Left ventricle myocardium superior (tissue), 1 donor: Measurements from ENCODE around the gene SLC7A4. TPM values are rescaled to one million over a fixed set of nuclear protein-coding genes. Genes with fewer than 3 reads are reported as not detected.
"Not testable (repeated sequence)": the region's sequence is repeated elsewhere in the genome, so short reads cannot be mapped to it uniquely, and the experiment has no call there.

Source experiments
- ATAC-seq: fragments of 200-7000 bp; cut with Tn5 transposase; one replicate; pipeline ENCODE4 v1.9.1; 2020; ENCODE audit warnings: mild to moderate bottlenecking, moderate library complexity
- DNase-seq: peaks from one replicate; pipeline ENCODE4 v3.0.0-alpha.2; 2020
- intact Hi-C: fragments of 100-400 bp; cut with micrococcal nuclease; formaldehyde crosslinking; loops from one replicate; pipeline ENCODE4 v1.11.0; 2022
- long read RNA-seq: library from polyadenylated mRNA; unstranded; transcript quantifications from one replicate; pipeline ENCODE4 v2.0.0, GENCODE V29; 2021
- total RNA-seq: library from RNA; stranded (reverse); fragmentation: NEBNext Ultra II Directional; extraction: Animal tissue kit (Norgen Biotek cat#: 25700); gene quantifications from one replicate; pipeline ENCODE4 v1.2.1, GENCODE V29; 2021
- donor health status: DM: no; HTN: yes; CAD: no; lungs with severe emphysema.

SLC7A4 gene
- total RNA-seq, result 0.30 TPM
- long read RNA-seq, result 0 reads

- DNase-seq (peak; percentile 42), ATAC-seq (peak; percentile 64)
- intact Hi-C loops, result no loop called here
These were observed at the start of gene SLC7A4 for GRCh38 chr22:21032037-21032867. Gene SLC7A4, minus strand, starts transcription at chr22:21032561. Its CDS starts 749 bp downstream, at chr22:21031812.

DNA sequence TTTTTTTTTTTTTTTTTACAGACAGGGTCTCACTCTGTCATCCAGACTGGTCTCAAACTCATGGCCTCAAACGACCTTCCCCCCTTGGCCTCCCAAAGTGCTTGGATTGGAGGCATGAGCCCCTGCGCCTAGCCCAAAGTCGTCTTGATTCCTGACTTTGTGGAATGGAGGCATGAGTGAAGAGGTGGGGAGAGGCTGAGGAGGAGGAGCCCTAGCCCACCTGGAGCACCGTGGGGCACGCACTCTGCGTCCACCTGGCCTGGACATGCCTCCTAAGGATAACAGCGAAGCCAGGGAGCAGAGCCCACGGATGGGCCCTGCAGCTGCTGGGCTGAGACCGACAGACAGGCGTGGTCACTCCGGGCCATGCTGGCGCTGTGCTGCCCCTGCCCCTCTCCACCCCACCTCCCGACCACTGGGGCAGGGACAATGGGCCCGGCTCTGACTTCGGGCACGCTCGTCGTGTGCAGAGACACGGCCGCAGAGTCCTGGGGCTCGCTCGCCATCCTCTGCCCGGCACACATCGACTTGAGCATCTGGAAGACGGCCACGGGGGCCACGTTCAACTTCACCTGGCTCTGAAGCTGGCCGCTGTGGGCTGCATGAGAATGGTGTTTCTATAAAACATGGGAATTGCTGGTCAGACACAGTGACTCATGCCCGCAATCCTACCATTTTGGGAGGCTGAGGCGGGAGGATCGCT is 48.2 kb upstream of the SLC7A4 start:
- no peak for ATAC-seq
- intact Hi-C loops, result no loop called here
- no peak for DNase-seq

- ATAC-seq (no peak), DNase-seq (no peak)
- intact Hi-C loops, result no loop called here
These were observed 47.1 kb upstream of the SLC7A4 start for GRCh38 chr22:21079493-21079892.

DNA sequence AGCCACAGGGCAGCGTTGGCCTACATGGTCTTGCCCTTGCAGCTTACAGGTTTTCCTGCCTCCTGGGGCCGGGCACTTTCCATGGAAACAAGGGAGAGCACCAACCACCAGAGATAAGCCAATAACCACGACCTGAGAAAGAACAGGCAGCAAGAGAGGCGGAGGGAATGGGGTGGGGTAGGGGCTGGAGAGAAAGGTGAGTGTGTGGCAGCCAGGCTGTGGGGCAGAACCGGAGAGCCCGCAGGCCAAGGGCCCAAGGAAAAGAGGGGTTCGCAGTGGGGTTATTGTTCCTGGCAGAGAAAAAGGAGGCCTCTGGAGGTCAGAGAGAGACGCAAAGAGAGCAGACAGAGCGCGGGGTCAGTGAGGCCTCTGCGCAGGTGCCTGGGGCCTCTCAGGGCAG is 46.6 kb upstream of the SLC7A4 start:
- DNase-seq (no peak), ATAC-seq (no peak)
- intact Hi-C loops, result no loop called here

DNA sequence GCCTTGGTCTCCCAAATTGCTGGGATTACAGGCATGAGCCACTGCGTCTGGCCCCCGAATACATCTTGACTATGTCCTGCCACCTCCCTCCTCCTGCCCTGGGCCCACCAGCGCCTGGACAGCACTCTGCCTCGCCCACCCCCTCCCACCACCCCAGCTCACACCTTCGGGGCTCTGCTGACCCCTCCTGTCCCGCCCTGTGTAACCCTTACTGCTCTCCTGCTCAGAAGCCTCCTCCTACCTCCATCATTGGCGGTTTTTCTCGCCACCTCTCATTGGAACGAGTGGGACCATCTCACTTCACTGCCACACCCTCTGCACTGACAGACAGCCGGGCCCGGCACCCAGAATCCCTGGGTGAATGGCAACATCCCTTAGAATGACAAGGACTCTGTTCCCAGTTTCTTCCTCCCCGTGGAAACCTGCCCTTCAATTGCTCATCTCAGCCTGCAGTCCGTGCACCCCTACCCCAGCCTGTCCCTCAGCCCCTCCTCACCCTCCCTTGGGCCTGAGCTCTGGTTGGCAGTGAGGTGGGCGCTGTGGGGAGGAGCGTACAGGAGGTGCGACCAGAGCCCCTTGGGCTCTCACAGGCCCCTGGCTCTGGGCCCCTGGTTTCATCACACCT is 45.6 kb upstream of the SLC7A4 start:
- ATAC-seq (no peak), DNase-seq (no peak)
- intact Hi-C loops, result no loop called here

- ATAC-seq, result no peak
- intact Hi-C loops, result no loop called here
These were observed 44.7 kb upstream of the SLC7A4 start for GRCh38 chr22:21076912-21077625.

GRCh38 chr22:21075516-21076138 is 43.3 kb upstream of the SLC7A4 start:
- DNase-seq (no peak), ATAC-seq (no peak)
- intact Hi-C loops, result no loop called here

More at GRCh38 chr22:21076912-21077625, 44.7 kb upstream of the SLC7A4 start:
- no peak for DNase-seq

DNA sequence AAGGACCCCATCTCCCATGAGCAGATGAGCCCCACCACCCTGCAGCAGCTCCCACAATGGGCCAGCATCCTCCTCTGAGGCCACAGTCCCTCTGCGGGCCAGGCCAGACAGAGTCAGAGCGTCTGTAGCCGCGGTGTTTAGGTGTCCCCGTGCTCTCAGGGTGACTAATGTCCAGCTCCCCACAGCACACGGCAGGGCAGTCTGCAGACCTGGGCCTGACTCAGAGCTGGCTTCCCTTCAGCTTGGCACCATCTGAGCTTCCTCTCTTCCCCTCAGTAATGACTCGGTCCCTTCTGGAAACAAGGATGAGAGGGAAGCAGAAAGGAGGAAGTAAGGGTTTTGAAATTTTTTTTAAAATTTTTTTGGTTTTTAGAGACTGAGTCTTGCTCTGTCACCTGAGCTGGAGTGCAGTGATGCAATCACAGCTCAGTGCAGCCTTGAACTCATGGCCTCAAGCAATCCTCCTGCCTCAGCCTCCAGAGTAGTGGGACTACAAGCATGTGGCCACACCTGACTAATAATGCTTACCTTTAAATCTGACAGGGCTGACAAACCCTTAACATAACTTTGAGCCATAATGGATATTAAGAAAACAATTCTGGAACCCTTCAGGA is 41.8 kb upstream of the SLC7A4 start:
- no peak for DNase-seq
- intact Hi-C loops, result no loop called here
- ATAC-seq, result peak; percentile 38

GRCh38 chr22:21073482-21073881 is 41.1 kb upstream of the SLC7A4 start:
- intact Hi-C loops, result no loop called here
- DNase-seq (no peak), ATAC-seq (no peak)

DNA sequence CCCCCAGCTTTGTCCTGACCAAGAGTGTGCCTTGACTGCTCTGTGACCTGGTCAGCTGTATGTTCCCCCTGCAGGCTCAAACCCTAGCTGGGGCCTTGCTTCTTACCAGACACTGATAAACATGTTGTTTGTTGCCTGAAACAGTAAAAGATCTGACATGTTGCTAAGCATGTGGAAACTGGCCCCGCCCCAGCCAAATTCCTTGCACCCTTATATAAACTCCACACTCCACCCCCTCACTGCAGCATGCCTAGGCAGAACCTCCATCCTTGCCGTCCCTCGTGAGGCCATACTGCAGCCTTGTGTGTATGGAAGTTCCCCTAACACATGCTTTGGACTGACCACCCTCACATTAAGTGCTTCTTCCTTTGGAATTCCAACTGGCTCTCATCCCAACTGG is 40.7 kb upstream of the SLC7A4 start:
- intact Hi-C loops, result no loop called here
- ATAC-seq (no peak), DNase-seq (no peak)

DNA sequence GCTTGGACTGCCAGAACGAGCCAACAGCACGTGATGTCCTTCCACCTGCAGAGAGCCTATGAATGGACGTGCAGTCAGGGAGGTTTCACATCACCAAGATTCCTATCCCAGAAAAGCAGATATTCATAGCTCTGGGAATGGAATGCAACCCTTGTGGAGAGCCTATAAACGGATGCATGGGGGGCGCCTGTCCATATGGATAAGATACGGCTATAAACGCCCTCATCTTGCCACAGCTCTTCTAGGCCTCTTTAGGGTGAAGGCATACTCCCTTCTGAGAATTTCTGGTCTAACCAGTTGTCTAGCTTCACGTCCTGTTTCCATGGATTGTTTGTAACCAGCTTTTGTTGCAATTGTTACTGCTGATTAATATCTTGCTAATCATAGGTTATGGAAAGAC is 39.4 kb upstream of the SLC7A4 start:
- DNase-seq, ATAC-seq, intact Hi-C loops: not testable (repeated sequence)

DNA sequence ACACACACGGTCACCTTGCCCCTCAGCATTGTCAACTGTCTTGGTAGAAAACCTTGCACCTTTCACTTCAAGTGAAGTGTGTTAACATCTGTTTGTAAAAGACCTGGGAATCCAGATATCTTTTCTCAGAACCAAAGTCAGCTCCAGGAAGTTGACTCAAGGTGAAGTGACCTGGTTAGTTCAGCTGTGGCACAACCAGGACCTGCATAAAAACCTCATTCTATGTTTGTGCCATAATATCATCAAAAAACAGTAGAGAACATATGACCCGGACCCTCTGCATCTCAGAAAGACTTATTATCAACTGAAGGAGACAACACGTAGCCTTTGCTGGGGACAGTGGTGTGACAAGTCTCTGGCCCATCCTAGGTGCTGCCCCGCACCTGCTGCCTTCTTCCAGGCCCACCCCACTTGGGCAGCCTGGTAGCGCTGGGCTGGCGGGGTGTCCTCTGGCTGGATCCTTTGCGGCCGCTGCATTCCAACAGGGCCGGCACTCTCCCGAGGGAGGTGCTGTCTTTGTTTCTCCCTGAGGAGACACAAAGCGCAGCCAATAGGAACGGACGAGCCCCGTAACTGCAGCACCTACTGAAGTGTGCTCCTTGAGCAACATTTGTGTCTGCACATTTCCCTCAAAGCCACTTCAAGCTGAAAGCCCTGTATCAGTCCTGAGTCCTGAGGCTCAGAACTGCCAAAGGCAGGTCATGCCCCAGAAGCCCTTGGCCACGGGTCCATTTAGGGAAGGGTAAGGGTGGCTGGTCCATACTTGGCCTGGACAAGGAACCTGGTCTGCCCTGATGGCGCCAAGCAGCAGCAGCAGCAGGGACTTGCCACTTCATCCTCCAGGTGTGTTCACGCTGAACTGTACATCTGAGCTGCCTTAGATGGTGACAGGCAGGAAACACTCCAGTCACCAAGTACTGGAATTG is 38.6 kb upstream of the SLC7A4 start:
- intact Hi-C loops, result no loop called here
- no peak for DNase-seq
- no peak for ATAC-seq

- intact Hi-C loops, result no loop called here
These were observed 37.0 kb upstream of the SLC7A4 start for GRCh38 chr22:21069375-21069774.

DNA sequence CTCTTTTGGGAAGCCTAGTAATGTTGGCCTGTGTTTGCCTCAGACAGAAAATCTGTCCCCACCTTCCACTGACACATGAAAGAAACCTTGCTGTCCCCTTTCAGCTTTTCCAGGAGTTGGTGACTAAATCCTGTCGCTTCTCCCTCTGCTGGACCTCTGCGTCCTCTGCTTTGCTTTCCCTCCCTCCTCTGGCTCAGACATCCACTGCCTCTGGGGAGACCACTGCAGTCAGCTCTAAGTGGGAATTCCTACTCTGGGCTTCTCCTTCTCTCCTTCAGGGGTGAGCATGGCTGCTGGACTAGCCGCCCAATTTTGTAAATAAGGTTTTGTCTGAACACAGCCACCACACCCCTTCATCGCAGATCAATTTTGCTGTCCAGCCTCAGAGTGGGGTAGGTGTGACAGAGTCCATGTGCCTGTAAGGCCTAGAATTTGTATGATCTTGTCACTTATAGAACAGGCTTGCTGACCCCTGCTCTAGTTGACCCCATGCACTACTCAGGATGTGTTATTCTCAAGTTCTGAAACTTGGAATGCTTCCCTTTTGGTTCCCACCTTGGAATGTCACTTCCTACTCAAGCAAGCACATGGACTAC is 36.4 kb upstream of the SLC7A4 start:
- DNase-seq (no peak), ATAC-seq (no peak)
- intact Hi-C loops, result no loop called here

More at GRCh38 chr22:21069375-21069774, 37.0 kb upstream of the SLC7A4 start:
- ATAC-seq (no peak), DNase-seq (no peak)

DNA sequence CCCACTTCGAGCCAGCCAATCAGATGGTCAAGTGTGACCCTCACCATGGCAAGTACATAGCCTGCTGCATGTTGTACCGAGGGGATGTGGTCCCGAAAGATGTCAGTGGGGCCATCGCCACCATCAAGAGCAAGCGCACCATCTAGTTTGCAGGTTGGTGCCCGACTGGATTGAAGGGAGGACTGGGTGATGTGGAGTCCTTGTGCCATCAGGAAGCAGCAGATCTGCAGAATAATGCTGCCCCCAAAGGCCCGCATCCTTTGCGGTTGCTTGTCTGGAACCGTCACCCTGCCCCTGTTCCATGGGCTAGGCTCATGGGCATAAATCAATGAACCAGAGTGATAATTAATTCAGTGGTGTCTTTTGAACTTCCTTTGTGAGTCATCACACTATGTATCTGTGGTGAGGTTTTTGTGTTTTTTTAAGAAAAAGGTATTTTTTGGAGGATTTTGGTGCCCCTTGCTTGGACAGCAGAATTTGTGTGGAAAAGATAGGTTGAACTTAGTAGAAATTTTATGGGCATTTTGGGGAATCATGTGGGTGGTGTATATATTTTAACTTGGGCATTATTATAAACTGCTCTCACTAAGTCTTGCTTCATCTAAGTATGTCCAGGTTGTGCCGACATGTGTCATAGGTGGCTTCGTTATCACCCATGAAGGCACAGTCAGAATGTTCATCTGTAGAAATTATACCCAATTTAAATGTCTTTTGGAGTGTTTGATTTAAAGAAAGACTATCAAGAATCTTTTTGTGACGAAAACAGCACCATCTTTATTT is 35.7 kb upstream of the SLC7A4 start:
- DNase-seq, result no peak
- no peak for ATAC-seq
- intact Hi-C loops, result no loop called here

DNA sequence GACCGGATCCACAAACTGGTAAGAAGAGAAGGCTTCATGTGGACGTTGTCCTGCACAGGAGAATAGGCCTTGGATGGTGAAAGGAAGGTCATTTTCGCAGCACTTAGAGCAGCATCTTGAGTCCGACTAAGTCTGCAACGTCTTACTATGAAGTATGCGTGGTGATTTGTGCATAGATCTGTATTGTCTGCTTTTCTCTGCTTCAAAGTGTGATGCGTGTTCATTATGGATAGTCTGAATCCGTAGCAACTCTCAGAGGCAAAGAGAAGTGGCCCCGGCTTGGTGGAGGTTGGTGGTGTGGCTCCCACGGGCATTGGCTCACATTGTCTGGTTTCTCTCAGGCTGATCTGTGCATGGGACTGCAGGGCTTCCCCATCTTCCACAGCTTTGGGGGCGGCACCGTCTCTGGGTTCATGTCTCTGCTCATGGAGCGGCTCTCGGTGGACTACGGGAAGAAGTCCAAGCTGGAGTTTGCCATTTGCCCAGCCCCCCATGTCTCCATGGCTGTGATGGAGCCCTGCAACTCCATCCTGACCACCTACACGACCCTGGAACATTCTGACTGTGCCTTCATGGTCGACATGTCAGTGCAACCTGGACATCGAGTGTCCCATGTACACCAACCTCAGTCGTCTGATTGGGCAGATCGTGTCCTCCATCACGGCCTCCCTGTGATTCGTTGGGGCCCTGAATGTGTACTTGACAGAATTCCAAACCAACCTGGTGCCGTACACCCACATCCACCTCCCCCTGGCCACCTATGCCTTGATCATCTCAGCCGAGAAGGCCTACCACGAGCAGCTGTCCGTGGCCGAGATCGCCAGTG is 34.9 kb upstream of the SLC7A4 start:
- intact Hi-C loops, result no loop called here
- DNase-seq (no peak), ATAC-seq (no peak)
